ENCODE measurements around the gene SNAPIN.

Gene SNAPIN

GRCh38 chr1:153680120-153680403 lies 21.6 kb downstream of the SNAPIN start:
- DNase-seq: no peak

DNA sequence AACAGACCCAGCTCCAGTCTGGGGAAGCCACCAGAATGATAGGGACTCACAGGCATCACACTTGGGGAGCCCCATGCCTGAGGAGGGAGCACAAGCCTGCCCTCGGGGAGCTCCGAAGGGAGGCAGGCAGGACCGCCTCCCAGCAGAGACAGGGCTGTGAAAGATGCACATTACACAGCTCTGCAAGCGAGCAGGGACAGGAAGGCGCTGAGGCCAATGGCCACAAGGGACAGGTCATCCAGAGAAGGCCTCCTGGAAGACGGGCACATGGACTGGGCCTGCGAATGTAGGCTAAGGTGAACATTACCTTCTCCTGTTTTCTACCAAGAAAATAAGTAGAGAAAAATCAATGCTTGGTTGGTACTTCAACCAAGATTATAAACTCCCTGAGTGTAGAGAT lies 24.2 kb downstream of the SNAPIN start:
- no peak for DNase-seq

- no peak for DNase-seq
Measured at GRCh38 chr1:153683854-153684253, 25.4 kb downstream of the SNAPIN start.

DNA sequence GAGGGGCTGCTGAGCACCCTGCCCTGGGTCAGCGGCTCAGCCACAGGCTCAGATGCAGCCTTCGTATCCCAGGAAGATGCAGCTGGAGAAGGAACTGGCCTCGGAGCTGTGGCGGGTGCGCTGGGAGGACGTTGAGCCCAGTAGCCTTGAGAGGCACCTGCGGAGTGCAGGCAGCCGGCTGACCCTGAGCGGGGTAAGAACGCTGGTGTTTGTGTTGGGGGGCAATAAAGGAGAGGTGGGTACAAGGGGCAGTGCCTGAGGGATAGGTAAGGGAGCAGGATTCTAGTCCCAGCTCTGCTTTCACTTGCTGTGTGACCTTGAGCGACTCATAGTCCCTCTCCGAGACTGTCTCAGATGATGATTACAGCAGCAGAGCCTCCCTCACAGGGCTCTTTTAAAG lies 26.4 kb downstream of the SNAPIN start:
- no peak for DNase-seq

DNA sequence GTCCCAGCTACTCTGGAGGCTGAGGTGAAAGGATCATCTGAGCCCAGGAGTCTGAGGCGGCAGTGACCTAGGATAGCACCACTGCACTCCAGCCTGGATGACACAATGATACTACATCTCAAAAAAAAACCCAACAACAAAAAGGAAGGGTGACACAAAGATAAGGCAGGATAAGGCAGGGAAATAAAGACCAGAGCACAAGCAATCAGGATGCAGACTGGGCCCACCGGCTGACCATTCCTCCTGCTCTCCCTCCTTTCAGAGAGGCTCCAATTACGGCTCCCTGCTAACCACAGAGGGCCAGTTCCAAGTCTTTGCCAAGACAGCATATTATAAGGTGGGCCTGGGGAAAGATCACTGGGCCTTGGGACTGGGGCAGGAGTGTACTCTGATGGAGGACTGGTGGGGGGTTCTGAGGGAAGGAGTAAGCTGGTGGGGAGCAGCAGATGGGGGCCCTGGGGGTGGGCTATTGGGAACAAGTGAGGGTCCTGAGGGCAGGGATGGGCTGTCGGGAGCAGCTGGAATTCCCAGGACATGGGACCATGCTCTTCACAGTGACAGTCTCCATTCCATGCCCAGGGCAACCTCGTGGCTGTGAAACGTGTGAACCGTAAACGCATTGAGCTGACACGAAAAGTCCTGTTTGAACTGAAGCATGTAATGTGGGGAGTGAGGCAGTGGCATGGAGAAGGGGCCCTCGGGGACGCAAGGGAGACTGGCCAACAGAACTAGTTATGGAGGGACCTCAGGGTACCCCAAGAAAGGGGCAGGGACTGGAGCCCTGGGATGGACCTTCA lies 27.2 kb downstream of the SNAPIN start:
- no peak for DNase-seq

DNA sequence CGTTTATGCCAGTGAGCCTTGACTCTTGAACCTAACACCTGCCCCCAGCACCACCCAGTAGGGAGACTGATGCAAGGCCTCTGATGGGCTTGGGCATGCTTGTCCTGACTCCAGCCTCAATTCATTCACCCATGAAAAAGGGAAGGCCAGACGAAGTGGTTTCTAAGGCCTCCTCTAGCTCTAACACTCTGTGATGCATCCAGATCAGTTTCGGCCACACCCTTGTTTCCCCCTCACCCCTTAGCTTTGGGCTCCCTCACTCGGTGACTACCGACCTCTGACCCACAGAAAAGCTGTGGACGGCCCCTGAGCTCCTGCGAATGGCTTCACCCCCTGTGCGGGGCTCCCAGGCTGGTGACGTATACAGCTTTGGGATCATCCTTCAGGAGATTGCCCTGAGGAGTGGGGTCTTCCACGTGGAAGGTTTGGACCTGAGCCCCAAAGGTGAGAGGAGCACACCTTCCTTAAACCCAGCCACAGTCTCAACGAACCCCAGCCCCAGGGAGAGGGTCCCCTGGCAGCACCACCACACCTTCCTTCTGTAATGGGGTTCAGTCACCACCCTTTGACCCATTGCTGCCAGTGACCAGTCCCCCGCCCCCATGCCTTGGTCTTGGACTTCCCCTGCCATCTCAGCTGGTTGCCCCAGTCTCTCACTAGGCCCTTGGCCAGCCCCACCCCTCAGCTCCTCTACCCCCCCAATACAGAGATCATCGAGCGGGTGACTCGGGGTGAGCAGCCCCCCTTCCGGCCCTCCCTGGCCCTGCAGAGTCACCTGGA lies 29.0 kb downstream of the SNAPIN start:
- no peak for DNase-seq

DNA sequence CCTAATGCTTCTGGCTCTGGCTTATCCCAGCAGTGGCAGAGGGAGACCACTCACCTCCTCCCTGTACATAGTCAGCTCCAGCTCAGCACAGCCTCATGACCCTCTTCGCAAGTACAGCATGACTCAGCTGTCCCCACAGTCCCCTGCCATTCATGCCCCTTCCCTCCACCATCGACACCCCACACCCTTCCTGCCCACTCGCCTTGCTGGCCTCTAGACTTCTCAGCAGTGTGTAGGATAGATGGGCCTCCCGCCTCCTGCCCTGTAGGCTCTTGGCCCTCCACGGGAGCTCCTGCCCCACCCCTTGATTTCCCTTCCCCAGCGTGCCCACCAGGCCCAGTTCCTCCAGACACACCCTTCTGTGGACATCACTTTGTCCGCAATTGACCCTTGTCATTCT lies 29.8 kb downstream of the SNAPIN start:
- no peak for DNase-seq

- no peak for DNase-seq
Measured at GRCh38 chr1:153688736-153689328, 30.3 kb downstream of the SNAPIN start.

GRCh38 chr1:153693466-153693865 lies 35.0 kb downstream of the SNAPIN start:
- DNase-seq: no peak

- no peak for DNase-seq
Measured at GRCh38 chr1:153696741-153697140, 38.2 kb downstream of the SNAPIN start.

GRCh38 chr1:153697191-153698019 lies 38.9 kb downstream of the SNAPIN start:
- DNase-seq: no peak

DNA sequence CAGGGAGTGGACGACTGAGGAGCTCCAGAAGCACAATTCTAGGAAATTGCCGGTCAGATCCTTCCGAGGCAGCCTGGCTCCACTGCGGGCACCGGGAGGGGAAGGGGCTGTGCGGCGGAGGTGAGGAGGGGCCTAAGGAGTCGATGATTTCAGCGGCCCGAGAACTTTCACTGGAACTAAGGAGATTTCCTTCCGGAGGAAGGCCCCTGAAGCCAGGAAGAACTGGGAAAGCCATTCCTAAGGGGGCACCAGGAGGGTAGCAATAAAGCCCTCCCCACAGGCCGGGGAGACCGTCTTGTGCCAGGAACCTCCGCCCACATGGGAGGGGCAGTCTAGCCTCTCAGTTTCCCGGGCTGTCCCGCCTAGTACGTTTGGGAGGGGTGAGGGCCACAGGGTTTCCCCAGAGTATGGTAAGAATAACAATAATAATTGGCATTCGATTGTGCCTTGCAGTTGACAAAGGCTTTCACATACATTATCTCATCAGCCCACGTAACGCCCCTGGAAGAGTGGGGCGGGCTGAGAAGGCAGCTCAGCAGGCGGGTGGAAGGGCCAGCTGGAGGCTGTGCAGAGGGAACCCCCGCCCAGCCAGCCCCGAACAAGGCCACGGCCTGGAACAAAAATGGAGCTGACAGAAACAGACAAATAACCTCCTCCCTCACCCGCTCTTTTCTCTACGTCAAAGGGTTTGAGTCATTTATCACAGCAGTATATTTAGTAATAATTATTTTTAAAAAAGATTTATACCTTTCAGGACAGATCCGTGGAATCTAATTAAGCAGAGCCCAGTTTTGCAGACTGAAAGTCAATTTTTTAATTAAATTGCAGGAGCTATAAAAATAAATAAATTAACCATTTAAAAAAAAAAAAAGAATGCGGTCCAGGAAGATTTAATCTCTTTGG lies 39.8 kb downstream of the SNAPIN start:
- no peak for DNase-seq

DNA sequence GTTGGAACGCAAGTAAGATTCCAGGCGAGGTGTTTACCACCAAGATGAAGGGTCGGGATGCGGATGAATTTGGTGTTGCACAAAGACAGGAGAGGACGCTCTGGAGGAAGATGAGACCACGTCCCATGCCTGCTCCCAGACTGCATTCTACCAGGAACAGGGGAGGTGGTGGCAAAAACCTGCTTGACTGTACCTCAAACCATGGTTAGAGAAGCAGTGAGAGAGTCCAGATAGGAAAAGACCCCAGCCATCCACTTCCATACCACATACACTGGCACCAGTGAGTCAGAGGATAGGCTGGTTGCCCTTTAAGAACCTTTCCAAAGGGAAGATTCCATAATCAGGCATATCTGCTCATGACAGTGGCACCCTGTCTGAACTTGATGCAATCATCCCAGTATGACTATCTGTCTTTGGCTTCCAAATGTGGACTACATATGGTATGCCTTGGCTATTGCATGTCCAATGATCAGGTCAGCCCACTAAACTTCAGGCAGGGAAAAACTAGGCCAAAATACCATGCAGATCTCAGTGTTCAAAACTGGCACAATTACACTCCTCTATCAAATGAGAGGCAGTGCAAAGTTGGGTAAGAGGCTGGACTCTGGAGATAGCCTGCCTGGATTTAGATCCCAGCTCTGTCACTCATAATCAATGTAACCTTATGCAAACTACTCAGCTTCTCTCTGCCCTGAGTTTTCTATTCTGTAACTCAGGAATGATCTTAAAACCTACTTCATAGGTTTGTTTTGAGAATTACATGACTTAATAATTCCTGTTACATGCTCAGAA lies 40.6 kb downstream of the SNAPIN start:
- no peak for DNase-seq

DNA sequence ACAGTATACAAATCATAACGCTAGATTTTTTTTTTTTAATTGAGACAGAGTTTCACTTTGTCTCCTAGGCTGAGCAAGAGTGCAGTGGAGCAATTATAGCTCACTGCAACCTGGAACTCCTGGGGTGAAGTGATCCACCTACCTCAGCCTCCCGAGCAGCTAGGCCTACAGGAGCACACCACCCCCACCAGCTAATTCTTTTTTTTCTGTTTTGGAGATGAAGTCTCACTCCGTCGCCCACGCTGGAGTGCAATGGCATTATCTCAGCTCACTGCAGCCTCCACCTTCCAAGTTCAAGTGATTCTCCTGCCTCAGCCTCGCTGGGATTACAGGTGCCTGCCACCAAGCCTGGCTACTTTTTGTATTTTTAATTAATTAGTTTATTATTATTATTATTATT lies 41.3 kb downstream of the SNAPIN start:
- no peak for DNase-seq

- DNase-seq: no peak
Measured at GRCh38 chr1:153705484-153705883, 47.0 kb downstream of the SNAPIN start.

- DNase-seq: no peak
Measured at GRCh38 chr1:153711026-153711425, 52.5 kb downstream of the SNAPIN start.
